GM12864 (cell line): ENCODE data around the gene FAHD2B.
"Not testable (repeated sequence)": the region's sequence is repeated elsewhere in the genome, so short reads cannot be mapped to it uniquely, and the experiment has no call there.

ENCODE experiments used
- DNase-seq: peaks from one replicate; pipeline ENCODE4 v3.0.0-alpha.2; 2011; ENCODE audit warnings: low read depth
- H3K4me3 ChIP-seq: 2 replicates; pipeline ENCODE4 v1.5.1; 2011; ENCODE audit warnings: mild to moderate bottlenecking, low read depth, low read length, control low read depth
- TF ChIP-seq, protein P1 (sequence below): IDR thresholded peaks from 2 replicates; pipeline ENCODE4 v1.5.1; 2011; ENCODE audit warnings: low read depth, mild to moderate bottlenecking, moderate library complexity, low read length, control low read depth, inconsistent platforms; ENCODE audit errors: missing control alignments

Gene FAHD2B

DNA sequence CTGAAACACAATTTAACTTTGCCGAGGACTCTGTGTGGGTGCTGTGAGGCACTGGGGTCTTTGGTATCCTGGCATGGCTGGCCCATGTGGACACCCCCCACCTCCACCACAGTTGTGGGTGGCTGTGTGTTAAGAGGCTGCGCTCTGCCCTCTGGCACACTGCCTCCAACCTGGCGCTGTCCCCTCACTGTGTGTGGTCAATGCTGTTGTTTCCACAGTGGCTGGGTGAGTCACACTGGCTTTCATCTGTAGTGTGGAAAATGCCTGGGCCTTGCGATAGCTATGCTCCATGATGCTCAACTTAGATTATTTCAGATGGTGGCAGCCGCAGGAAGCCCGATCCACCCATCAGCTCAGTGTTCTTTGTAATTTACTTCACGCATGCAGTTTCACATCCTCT is 9.6 kb downstream of the FAHD2B start:
- not testable (repeated sequence) for DNase-seq, H3K4me3 ChIP-seq

DNA sequence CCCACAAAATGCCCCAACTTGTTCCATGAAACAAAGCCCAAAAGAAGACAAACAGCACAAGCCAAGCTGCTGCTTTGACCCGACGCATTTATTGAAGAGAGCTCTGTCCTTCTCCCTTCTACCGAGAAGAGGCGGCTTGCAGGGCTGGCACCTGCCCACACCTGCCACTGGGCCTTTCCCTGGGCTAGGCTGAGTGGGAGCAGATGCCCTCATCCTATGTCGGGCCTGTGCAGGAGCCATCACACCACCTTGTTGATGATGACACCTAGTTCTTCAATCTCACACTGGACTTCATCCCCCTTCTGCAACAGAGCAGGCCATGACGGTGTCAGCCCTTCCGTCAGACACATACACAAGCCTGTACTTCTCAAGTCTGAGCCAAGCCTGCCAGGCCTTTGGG is 11.2 kb downstream of the FAHD2B start:
- H3K4me3 ChIP-seq, DNase-seq: not testable (repeated sequence)

DNA sequence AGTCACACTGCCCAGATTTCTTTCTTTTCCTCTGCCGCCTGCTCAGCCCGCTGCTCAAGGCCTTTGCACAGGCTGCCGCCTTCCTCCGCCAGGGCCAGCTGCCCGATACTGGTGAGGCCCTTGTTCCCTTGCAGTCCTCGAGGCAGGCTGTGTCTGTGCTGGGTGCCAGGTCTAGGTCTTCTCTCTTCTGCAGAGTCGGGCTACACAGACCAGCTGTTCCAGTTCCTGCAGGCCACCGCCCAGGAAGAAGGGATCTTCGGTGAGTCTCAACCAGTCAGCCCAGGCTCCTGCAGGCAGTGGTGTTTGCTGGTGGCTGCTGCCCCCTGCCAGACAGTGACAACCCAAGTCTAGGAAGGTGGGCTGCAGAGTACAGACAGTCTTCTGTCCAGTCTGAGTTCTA is 12.5 kb downstream of the FAHD2B start:
- not testable (repeated sequence) for DNase-seq, H3K4me3 ChIP-seq

DNA sequence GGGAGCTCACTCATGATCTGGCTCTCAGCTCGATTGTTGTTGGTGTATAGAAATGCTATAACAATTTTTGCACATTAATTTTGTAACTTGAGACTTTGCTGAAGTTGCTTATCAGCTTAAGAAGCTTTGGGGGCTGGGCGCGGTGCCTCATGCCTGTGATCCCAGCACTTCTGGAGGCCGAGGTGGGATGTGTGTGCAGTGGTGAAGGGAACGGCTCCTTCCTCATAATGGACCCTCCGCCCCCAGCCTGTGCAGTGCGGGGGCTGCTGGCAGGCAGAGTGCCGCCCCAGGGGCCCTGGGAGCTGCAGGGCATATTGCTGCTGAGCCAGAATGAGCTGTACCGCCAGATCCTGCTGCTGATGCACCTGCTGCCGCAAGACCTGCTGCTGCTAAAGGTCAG is 13.8 kb downstream of the FAHD2B start:
- not testable (repeated sequence) for DNase-seq

DNA sequence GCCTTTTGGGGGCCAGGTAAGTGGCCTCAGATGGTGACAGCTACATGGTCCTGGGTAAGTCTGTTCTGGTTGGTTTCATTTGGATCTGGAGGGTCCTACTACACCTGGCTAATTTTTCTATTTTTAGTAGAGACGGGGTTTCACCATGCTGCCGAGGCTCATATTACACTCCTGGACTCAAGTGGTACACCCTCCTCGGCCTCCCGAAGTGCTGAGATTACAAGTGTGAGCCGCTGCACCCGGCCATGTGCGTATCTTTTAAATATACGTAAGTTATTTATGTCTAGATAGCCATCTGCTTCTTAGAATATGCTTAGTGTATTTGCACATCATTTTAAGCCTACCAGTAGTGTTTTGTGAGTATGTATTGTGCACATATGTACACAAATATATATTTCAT is 17.5 kb downstream of the FAHD2B start:
- H3K4me3 ChIP-seq, DNase-seq: not testable (repeated sequence)

More for the DNA sequence above, 13.8 kb downstream of the FAHD2B start:
- not testable (repeated sequence) for H3K4me3 ChIP-seq

DNA sequence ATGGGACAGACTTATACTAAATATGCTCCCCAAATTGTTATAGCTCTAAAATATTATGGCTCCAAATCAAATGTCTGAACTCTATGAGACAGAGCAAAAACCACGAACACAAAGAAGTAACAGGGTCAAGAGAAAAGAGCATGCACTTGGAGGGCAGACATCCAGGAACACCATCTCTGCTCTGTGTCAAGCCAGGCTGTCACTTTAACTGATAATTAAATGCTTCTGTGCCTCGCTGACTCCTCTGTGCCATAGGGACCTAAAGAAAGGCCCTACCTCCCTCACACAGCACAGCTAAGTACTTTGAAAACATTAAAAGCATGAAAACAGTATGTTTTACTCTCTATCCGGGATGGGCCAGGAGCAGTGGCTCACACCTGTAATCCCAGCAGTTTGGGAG is 23.8 kb downstream of the FAHD2B start:
- not testable (repeated sequence) for DNase-seq, H3K4me3 ChIP-seq

DNA sequence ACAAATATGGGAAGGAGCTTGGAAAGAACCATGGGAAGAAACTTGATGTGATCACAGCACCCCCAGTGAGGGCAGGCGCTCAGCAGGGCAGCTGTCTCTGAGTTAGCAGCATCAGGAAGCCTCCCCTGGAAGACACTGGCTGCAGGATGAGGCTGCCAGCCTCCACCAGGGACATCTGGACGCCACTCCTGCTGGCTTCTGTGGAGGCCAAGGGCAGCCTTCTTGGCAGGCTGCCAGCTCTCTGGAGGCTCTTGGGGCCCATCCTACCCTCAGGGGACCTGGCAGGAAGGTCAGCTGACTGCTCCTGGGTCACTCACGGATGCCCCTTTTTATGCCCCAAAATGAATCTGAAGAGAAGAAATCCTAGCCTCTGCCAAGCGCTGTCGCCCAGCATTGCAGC is 26.0 kb downstream of the FAHD2B start:
- DNase-seq, H3K4me3 ChIP-seq: not testable (repeated sequence)

DNA sequence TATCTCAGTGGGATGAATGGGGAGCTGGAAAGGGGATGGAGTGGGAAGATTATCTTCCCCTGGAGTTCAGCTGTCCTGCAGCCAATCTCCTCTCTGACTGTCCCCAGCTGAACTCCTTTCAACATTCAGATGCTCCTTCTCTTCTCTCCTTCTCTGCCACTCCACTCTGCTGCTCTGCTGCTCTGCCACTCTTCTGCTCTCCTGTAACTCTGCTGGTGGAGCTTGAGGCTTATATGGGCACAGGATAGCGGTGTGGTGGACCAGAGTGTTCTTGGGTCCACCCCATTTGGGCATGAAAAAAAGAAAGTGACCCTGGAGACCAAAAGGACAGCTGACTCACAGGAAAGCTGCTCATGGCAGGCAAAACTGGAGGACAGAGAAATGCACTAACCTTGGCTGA is 26.6 kb downstream of the FAHD2B start:
- TF ChIP-seq, protein P1, sequence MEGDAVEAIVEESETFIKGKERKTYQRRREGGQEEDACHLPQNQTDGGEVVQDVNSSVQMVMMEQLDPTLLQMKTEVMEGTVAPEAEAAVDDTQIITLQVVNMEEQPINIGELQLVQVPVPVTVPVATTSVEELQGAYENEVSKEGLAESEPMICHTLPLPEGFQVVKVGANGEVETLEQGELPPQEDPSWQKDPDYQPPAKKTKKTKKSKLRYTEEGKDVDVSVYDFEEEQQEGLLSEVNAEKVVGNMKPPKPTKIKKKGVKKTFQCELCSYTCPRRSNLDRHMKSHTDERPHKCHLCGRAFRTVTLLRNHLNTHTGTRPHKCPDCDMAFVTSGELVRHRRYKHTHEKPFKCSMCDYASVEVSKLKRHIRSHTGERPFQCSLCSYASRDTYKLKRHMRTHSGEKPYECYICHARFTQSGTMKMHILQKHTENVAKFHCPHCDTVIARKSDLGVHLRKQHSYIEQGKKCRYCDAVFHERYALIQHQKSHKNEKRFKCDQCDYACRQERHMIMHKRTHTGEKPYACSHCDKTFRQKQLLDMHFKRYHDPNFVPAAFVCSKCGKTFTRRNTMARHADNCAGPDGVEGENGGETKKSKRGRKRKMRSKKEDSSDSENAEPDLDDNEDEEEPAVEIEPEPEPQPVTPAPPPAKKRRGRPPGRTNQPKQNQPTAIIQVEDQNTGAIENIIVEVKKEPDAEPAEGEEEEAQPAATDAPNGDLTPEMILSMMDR: no peak
- DNase-seq: no peak

DNA sequence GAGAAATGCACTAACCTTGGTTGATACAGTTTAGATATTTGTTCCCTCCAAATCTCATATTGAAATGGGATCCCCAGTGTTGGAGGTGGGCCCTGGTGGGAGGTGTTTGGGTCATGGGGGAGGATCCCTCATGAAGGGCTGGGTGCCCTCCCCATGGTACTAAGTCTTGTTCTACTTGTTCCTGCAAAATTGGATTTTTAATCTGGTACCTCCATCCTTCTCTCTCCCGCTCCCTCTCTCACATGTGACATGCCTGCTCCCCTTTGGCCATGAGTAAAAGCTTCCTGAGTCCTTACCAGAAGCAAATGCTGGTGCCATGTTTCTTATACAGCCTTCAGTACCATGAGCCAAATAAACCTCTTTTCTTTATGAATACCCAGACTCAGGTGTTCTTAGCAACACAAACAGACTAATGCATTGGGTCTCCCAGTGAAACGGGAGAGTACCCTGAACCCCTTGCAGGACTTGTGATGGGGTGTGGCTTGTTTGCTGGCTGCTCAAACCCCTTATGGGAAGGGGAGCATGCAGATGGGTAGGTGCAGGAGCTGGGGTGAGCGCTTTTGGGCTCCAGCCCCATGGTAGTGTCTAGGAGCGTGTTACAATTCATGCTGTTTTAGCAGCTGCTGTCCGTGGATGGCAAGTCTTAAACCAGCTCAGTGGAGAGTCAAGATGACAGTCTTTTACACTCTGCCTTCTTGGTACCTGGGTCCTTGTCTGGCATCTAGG is 27.2 kb downstream of the FAHD2B start:
- no peak overlapping the region for H3K4me3 ChIP-seq
- TF ChIP-seq, protein P1: no peak
- DNase-seq: no peak

More for the DNA sequence above, 26.6 kb downstream of the FAHD2B start:
- no peak overlapping the region for H3K4me3 ChIP-seq

DNA sequence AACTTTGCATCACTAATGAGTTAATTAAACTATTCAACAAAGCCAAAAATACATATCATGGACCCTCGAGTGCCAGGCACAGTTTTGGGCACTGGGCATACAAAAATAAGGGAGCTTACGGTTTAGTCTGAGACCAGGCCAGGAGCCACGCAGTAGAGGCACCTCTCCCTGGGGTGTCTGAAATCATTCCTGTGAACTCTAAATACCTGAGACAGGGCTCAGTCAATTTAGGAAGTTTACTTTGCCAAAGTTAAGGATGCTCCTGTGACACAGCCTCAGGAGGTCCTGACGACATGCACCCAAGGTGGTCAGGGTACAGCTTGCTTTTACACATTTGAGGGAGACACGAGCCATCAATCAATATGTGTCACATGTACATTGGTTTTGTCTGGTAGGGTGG is 28.7 kb downstream of the FAHD2B start:
- DNase-seq, H3K4me3 ChIP-seq: not testable (repeated sequence)

DNA sequence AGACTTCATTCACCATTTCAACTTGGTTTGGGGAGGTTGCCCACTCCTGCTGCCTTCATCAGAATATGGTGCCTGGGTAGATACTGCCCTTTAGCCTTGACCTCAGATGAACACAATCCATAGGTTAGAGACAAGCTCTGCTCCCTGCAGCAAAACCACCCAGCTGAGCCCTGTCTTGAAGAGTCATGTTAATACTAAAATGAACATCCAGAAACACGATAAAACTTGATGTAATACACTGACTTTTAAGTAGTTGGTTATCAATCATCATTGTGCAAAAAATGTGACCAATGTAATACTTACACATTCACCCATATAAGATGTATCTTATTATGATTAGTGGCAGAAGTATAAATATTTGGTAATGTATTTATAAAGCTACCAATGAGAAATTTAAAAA is 32.7 kb downstream of the FAHD2B start:
- H3K4me3 ChIP-seq, DNase-seq: not testable (repeated sequence)

DNA sequence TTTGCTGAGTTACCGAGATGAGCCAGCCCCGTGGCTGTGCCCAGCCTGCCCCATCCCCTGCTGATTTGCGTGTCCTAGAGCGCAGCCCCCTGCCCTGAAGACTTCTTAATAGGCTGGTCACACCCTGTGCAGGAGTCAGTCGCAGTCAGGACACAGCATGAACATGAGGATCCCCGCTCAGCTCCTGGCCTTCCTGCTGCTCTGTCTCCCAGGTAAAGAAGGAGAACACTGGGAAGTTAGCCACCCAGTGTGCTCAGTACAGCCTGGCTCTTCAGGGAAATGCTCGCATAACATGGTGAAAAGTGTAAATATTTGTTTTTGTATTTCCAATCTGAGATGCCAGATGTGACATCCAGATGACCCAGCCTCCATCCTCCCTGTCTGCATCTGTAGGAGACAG is 34.9 kb downstream of the FAHD2B start:
- DNase-seq, H3K4me3 ChIP-seq: not testable (repeated sequence)

DNA sequence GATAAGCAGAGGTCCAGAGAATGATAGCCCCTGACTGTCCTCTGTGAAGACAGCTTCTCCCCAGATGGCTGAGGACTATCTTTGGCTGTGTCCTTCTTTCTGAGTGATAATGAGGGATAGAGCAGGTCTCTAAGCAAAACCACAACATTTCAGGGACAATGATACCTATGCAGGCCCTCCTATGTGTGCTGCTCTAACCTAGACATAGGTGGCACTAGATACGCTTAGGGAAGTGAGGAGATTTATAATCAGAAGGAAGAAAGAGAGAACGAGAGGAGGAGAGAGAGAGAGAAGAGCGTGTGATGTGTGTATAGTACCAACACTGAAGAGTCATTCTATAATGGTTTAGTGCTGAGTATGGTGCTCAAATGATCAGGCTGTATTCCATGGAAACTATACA is 38.5 kb downstream of the FAHD2B start:
- not testable (repeated sequence) for H3K4me3 ChIP-seq, DNase-seq

DNA sequence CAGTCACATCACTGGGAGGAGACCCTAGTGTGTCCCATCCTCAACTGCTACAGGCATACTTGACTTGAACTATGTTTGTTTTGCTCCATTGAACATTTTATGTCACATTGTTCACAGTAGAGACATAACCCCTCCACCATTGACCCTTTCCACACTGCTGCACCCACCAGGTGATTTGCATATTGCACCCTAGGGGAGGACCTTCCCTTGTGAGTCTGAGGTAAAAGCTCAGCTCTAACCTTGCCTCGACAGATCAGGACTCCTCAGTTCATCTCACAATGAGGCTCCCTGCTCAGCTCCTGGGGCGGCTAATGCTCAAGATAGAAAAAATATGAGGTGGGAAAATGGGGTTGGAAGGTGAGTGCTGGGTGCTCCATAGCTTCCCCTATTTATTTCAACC is 44.6 kb downstream of the FAHD2B start:
- DNase-seq, H3K4me3 ChIP-seq: not testable (repeated sequence)

DNA sequence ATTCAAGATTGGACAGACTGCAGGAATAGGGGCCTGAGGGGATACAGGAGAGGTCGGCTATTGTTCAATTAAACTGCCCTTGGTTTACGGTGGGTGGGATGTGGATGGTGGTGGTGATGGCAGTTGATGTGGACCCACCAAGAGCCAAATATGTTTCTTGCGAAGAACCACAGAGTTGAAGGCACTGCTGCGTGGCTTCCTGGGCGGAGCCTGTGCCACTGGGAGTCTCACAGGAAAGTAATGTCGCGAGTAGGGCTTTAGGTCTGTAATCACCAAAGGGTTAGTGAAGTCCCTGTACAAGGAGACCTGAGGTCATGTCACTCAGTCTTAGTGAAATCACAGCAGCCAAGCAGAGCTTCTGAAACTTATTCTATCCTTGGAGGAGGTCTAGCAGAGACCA is 46.2 kb downstream of the FAHD2B start:
- DNase-seq, H3K4me3 ChIP-seq: not testable (repeated sequence)

DNA sequence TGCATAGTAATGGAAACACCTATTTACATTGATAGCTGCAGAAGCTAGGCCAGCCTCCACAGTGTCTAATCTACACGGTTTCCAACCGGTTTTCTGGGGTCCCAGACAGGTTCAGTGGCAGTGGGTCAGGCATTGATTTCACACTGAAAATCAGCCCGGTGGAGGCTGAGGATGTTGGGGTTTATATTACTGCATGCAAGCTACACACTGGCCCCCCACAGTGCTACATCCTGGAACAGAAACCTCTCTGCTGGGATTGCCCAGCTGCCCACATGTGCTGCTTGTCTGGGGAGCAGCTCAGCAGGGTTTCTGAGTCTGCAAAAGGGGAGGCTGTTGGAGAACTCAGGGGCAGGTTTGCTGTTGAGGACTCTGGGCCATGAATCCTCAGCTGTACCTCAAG is 48.0 kb downstream of the FAHD2B start:
- H3K4me3 ChIP-seq, DNase-seq: not testable (repeated sequence)

DNA sequence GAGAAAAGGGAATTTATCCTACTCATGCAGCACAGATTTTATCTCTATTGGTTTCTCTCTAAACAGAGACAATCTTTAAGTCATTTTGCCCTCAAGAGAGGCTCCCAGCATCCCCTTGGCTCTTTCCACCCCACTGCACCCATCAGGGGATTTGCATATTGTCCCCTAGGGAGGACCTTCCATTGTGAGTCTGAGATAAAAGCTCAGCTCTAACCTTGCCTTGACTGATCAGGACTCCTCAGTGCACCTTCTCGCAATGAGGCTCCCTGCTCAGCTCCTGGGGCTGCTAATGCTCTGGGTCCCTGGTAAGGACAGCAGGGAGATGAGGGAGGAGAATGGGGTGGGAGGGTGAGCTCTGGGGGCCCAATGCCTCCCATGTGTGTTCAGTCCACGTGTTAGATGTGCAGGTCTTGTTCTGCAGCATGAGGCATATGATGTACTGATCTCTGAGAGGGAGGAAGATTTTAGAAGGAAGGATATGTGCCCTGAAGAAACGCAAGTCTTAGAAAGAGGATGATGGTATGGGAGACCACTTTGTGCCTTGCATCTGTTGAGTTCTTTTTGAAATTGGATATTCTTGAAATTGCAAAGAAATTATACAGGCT is 48.7 kb downstream of the FAHD2B start:
- not testable (repeated sequence) for H3K4me3 ChIP-seq, DNase-seq
